ENCODE results near the gene MBOAT7.

The MBOAT7 gene

GRCh38 chr19:54160854-54161253, 28.5 kb downstream of the MBOAT7 start:
- Histone ChIP-seq H3K4me1 (ENCODE audit: control insufficient read depth, insufficient read depth, low read length, poor library complexity, severe bottlenecking) (peaks cover 10% of the 10 kb centered on the region), H3K4me3 (ENCODE audit: extremely low read depth, insufficient read depth, low read length, poor library complexity, severe bottlenecking) (peak overlapping the region; percentile 72), H3K36me3 (ENCODE audit: control insufficient read depth, insufficient read depth, low read length) (peaks cover 21% of the 10 kb centered on the region), H3K9me3 (ENCODE audit: control insufficient read depth, low read length) (peaks cover 3% of the 10 kb centered on the region), H3K27ac (ENCODE audit: low read depth, low read length, severe bottlenecking) (peak overlapping the region; percentile 92)
- 65 to 72% methylated on average over 12 to 13 of the region's 13 CpGs for WGBS, 2 experiments (ENCODE audit: insufficient coverage in 2 of 2)

GRCh38 chr19:54160182-54160811, 29.1 kb downstream of the MBOAT7 start:
- peak overlapping the region; percentile 72 for H3K4me3 ChIP-seq (ENCODE audit: extremely low read depth, insufficient read depth, low read length, poor library complexity, severe bottlenecking)
- peak overlapping the region; percentile 92 for H3K27ac ChIP-seq (ENCODE audit: low read depth, low read length, severe bottlenecking)
- H3K36me3 ChIP-seq (ENCODE audit: control insufficient read depth, insufficient read depth, low read length), result peaks cover 27% of the 10 kb centered on the region
- peaks cover 3% of the 10 kb centered on the region for H3K9me3 ChIP-seq (ENCODE audit: control insufficient read depth, low read length)
- 2 to 6% methylated on average over 24 to 27 of the region's 28 CpGs for WGBS, 2 experiments (ENCODE audit: insufficient coverage in 2 of 2)
- H3K4me1 ChIP-seq (ENCODE audit: control insufficient read depth, insufficient read depth, low read length, poor library complexity, severe bottlenecking), result peaks cover 10% of the 10 kb centered on the region

- H3K27ac ChIP-seq (ENCODE audit: low read depth, low read length, severe bottlenecking), result peak within 1 kb of the TSS; percentile 96
- H3K9me3 ChIP-seq (ENCODE audit: control insufficient read depth, low read length), result peaks cover 3% of the 10 kb centered on the region
- peaks cover 10% of the 10 kb centered on the region for H3K4me1 ChIP-seq (ENCODE audit: control insufficient read depth, insufficient read depth, low read length, poor library complexity, severe bottlenecking)
- H3K36me3 ChIP-seq (ENCODE audit: control insufficient read depth, insufficient read depth, low read length), result peaks cover 34% of the 10 kb centered on the region
- H3K4me3 ChIP-seq (ENCODE audit: extremely low read depth, insufficient read depth, low read length, poor library complexity, severe bottlenecking), result peak within 1 kb of the TSS; percentile 72
- 0% methylated on average over 71 of the region's 72 CpGs for WGBS, 2 experiments (ENCODE audit: insufficient coverage in 2 of 2)
Measured at GRCh38 chr19:54159352-54160181, 29.8 kb downstream of the MBOAT7 start, which contains the start of gene LENG1. Gene LENG1 (minus strand): TSS chr19:54159721. CDS start chr19:54159695, 26 bp downstream.

GRCh38 chr19:54158812-54159351, 30.5 kb downstream of the MBOAT7 start:
- peaks cover 3% of the 10 kb centered on the region for H3K9me3 ChIP-seq (ENCODE audit: control insufficient read depth, low read length)
- peaks cover 41% of the 10 kb centered on the region for H3K36me3 ChIP-seq (ENCODE audit: control insufficient read depth, insufficient read depth, low read length)
- H3K27ac ChIP-seq (ENCODE audit: low read depth, low read length, severe bottlenecking), result peak overlapping the region; percentile 96
- 28 to 33% methylated on average over 9 to 17 of the region's 19 CpGs for WGBS, 2 experiments (ENCODE audit: insufficient coverage in 2 of 2)
- peaks cover 10% of the 10 kb centered on the region for H3K4me1 ChIP-seq (ENCODE audit: control insufficient read depth, insufficient read depth, low read length, poor library complexity, severe bottlenecking)
- H3K4me3 ChIP-seq (ENCODE audit: extremely low read depth, insufficient read depth, low read length, poor library complexity, severe bottlenecking), result peak overlapping the region; percentile 72

GRCh38 chr19:54156953-54157352, 32.4 kb downstream of the MBOAT7 start:
- Histone ChIP-seq H3K4me3 (ENCODE audit: extremely low read depth, insufficient read depth, low read length, poor library complexity, severe bottlenecking) (no peak overlapping the region), H3K27ac (ENCODE audit: low read depth, low read length, severe bottlenecking) (no peak overlapping the region), H3K9me3 (ENCODE audit: control insufficient read depth, low read length) (no peaks in the 10 kb centered on the region), H3K4me1 (ENCODE audit: control insufficient read depth, insufficient read depth, low read length, poor library complexity, severe bottlenecking) (peaks cover 14% of the 10 kb centered on the region), H3K36me3 (ENCODE audit: control insufficient read depth, insufficient read depth, low read length) (peaks cover 60% of the 10 kb centered on the region)
- 93 to 96% methylated on average over 3 of the region's 3 CpGs for WGBS, 2 experiments (ENCODE audit: insufficient coverage in 2 of 2)

GRCh38 chr19:54156490-54156889, 32.9 kb downstream of the MBOAT7 start:
- Histone ChIP-seq H3K4me3 (ENCODE audit: extremely low read depth, insufficient read depth, low read length, poor library complexity, severe bottlenecking) (no peak overlapping the region), H3K9me3 (ENCODE audit: control insufficient read depth, low read length) (no peaks in the 10 kb centered on the region), H3K27ac (ENCODE audit: low read depth, low read length, severe bottlenecking) (no peak overlapping the region), H3K36me3 (ENCODE audit: control insufficient read depth, insufficient read depth, low read length) (peaks cover 65% of the 10 kb centered on the region), H3K4me1 (ENCODE audit: control insufficient read depth, insufficient read depth, low read length, poor library complexity, severe bottlenecking) (peaks cover 14% of the 10 kb centered on the region)
- 96% methylated on average over 7 to 9 of the region's 11 CpGs for WGBS, 2 experiments (ENCODE audit: insufficient coverage in 2 of 2)

- peaks cover 14% of the 10 kb centered on the region for H3K4me1 ChIP-seq (ENCODE audit: control insufficient read depth, insufficient read depth, low read length, poor library complexity, severe bottlenecking)
- H3K4me3 ChIP-seq (ENCODE audit: extremely low read depth, insufficient read depth, low read length, poor library complexity, severe bottlenecking), result no peak overlapping the region
- H3K27ac ChIP-seq (ENCODE audit: low read depth, low read length, severe bottlenecking), result no peak overlapping the region
- peaks cover 73% of the 10 kb centered on the region for H3K36me3 ChIP-seq (ENCODE audit: control insufficient read depth, insufficient read depth, low read length)
- no peaks in the 10 kb centered on the region for H3K9me3 ChIP-seq (ENCODE audit: control insufficient read depth, low read length)
- WGBS, 2 experiments (ENCODE audit: insufficient coverage in 2 of 2), result 95 to 100% methylated on average over 11 to 19 of the region's 19 CpGs
Measured at GRCh38 chr19:54155694-54156093, 33.7 kb downstream of the MBOAT7 start.

GRCh38 chr19:54154603-54155345, 34.6 kb downstream of the MBOAT7 start:
- Histone ChIP-seq H3K4me1 (ENCODE audit: control insufficient read depth, insufficient read depth, low read length, poor library complexity, severe bottlenecking) (peaks cover 14% of the 10 kb centered on the region), H3K9me3 (ENCODE audit: control insufficient read depth, low read length) (no peaks in the 10 kb centered on the region), H3K4me3 (ENCODE audit: extremely low read depth, insufficient read depth, low read length, poor library complexity, severe bottlenecking) (no peak overlapping the region), H3K36me3 (ENCODE audit: control insufficient read depth, insufficient read depth, low read length) (peaks cover 82% of the 10 kb centered on the region), H3K27ac (ENCODE audit: low read depth, low read length, severe bottlenecking) (no peak overlapping the region)
- 96% methylated on average over 10 to 14 of the region's 18 CpGs for WGBS, 2 experiments (ENCODE audit: insufficient coverage in 2 of 2)

- H3K4me3 ChIP-seq (ENCODE audit: extremely low read depth, insufficient read depth, low read length, poor library complexity, severe bottlenecking), result no peak overlapping the region
- H3K36me3 ChIP-seq (ENCODE audit: control insufficient read depth, insufficient read depth, low read length), result peaks cover 91% of the 10 kb centered on the region
- H3K27ac ChIP-seq (ENCODE audit: low read depth, low read length, severe bottlenecking), result peak overlapping the region; percentile 45
- H3K4me1 ChIP-seq (ENCODE audit: control insufficient read depth, insufficient read depth, low read length, poor library complexity, severe bottlenecking), result peaks cover 13% of the 10 kb centered on the region
- H3K9me3 ChIP-seq (ENCODE audit: control insufficient read depth, low read length), result no peaks in the 10 kb centered on the region
- 85 to 92% methylated on average over 9 to 10 of the region's 10 CpGs for WGBS, 2 experiments (ENCODE audit: insufficient coverage in 2 of 2)
Measured at GRCh38 chr19:54153731-54154326, 35.6 kb downstream of the MBOAT7 start.

GRCh38 chr19:54152878-54153524, 36.4 kb downstream of the MBOAT7 start:
- Histone ChIP-seq H3K9me3 (ENCODE audit: control insufficient read depth, low read length) (no peaks in the 10 kb centered on the region), H3K36me3 (ENCODE audit: control insufficient read depth, insufficient read depth, low read length) (peaks cover 96% of the 10 kb centered on the region), H3K4me3 (ENCODE audit: extremely low read depth, insufficient read depth, low read length, poor library complexity, severe bottlenecking) (no peak overlapping the region), H3K27ac (ENCODE audit: low read depth, low read length, severe bottlenecking) (no peak overlapping the region), H3K4me1 (ENCODE audit: control insufficient read depth, insufficient read depth, low read length, poor library complexity, severe bottlenecking) (peaks cover 5% of the 10 kb centered on the region)
- 98% methylated on average over 10 to 11 of the region's 25 CpGs for WGBS, 2 experiments (ENCODE audit: insufficient coverage in 2 of 2)

Measured in mesodermal cell (in vitro differentiated cells).